ENCODE data around the gene C5orf52.
A peak's percentile ranks its signal among the peaks of the same experiment; 100 is the strongest.
"Not testable (repeated sequence)": the region's sequence is repeated elsewhere in the genome, so short reads cannot be mapped to it uniquely, and the experiment has no call there.

Gene C5orf52

GRCh38 chr5:157679801-157680200 is 8.5 kb downstream of the C5orf52 start:
- DNase-seq = no peak

- DNase-seq = no peak
These were observed 8.9 kb downstream of the C5orf52 start for GRCh38 chr5:157680239-157680638.

- DNase-seq = no peak
These were observed 9.7 kb downstream of the C5orf52 start for GRCh38 chr5:157681048-157681447.

GRCh38 chr5:157682257-157682656 is 10.9 kb downstream of the C5orf52 start:
- DNase-seq = no peak

- not testable (repeated sequence) for DNase-seq
These were observed 15.2 kb downstream of the C5orf52 start for GRCh38 chr5:157686276-157687197.

- DNase-seq = no peak
These were observed 15.8 kb downstream of the C5orf52 start for GRCh38 chr5:157687198-157687554.

- no peak for DNase-seq
These were observed 18.8 kb downstream of the C5orf52 start for GRCh38 chr5:157689942-157690689.

GRCh38 chr5:157690690-157691433 is 19.5 kb downstream of the C5orf52 start:
- no peak for DNase-seq

GRCh38 chr5:157693816-157694215 is 22.5 kb downstream of the C5orf52 start:
- DNase-seq = not testable (repeated sequence)

- not testable (repeated sequence) for DNase-seq
These were observed 24.8 kb downstream of the C5orf52 start for GRCh38 chr5:157696154-157696553.

GRCh38 chr5:157698674-157699073 is 27.3 kb downstream of the C5orf52 start:
- not testable (repeated sequence) for DNase-seq

GRCh38 chr5:157703736-157704135 is 32.4 kb downstream of the C5orf52 start:
- DNase-seq = no peak

GRCh38 chr5:157708866-157709265 is 37.5 kb downstream of the C5orf52 start:
- no peak for DNase-seq

- DNase-seq = no peak
These were observed 38.0 kb downstream of the C5orf52 start for GRCh38 chr5:157709346-157709745.

- no peak for DNase-seq
These were observed 39.1 kb downstream of the C5orf52 start for GRCh38 chr5:157710431-157710830.

- DNase-seq = peak; percentile 94
These were observed 39.5 kb downstream of the C5orf52 start for GRCh38 chr5:157710882-157711281.

GRCh38 chr5:157713830-157714595 is 42.7 kb downstream of the C5orf52 start:
- peak; percentile 21 for DNase-seq

- DNase-seq = no peak
These were observed 43.2 kb downstream of the C5orf52 start for GRCh38 chr5:157714596-157714864.

- DNase-seq = peak; percentile 63
These were observed 47.2 kb downstream of the C5orf52 start for GRCh38 chr5:157718519-157718918.

GRCh38 chr5:157719245-157719644 is 47.9 kb downstream of the C5orf52 start:
- no peak for DNase-seq

GRCh38 chr5:157721159-157721558 is 49.8 kb downstream of the C5orf52 start:
- no peak for DNase-seq

- not testable (repeated sequence) for DNase-seq
These were observed 51.6 kb downstream of the C5orf52 start for GRCh38 chr5:157722895-157723294.

- not testable (repeated sequence) for DNase-seq
These were observed 55.3 kb downstream of the C5orf52 start for GRCh38 chr5:157726607-157727006.

Measured in inflammatory macrophage treated with lipopolysaccharide for 4 hours (primary cell).